Neuron (in vitro differentiated cells): ENCODE results near the gene PRM1.
"Not testable (repeated sequence)": the region's sequence is repeated elsewhere in the genome, so short reads cannot be mapped to it uniquely, and the experiment has no call there.

ENCODE experiments used
- H2AFZ ChIP-seq: one replicate; pipeline ENCODE4 v1.6.1; 2013; ENCODE audit warnings: low read depth, mild to moderate bottlenecking, inconsistent platforms, low read length, moderate library complexity
- H3K27me3 ChIP-seq: one replicate; pipeline ENCODE4 v1.6.1; 2013; ENCODE audit warnings: low read length; ENCODE audit not compliant: insufficient read depth
- H3K36me3 ChIP-seq: one replicate; pipeline ENCODE4 v1.6.1; 2013; ENCODE audit warnings: low read length; ENCODE audit not compliant: insufficient read depth
- H3K4me1 ChIP-seq: one replicate; pipeline ENCODE4 v1.6.1; 2013; ENCODE audit warnings: low read length; ENCODE audit not compliant: insufficient read depth
- H3K4me3 ChIP-seq: 2 replicates; pipeline ENCODE4 v1.5.1; 2013; ENCODE audit warnings: mild to moderate bottlenecking, low read length, moderate library complexity
- H3K9me3 ChIP-seq: one replicate; pipeline ENCODE4 v1.6.1; 2013; ENCODE audit warnings: low read length

The PRM1 gene

GRCh38 chr16:11298143-11298900 lies 17.2 kb upstream of the PRM1 start:
- Histone ChIP-seq H3K4me3 (no peak overlapping the region), H3K27me3 (no peaks in the 10 kb centered on the region), H3K36me3 (no peaks in the 10 kb centered on the region), H2AFZ (no peak overlapping the region), H3K9me3 (no peaks in the 10 kb centered on the region), H3K4me1 (peaks cover 11% of the 10 kb centered on the region)

GRCh38 chr16:11297492-11298142 lies 16.5 kb upstream of the PRM1 start:
- peaks cover 11% of the 10 kb centered on the region for H3K4me1 ChIP-seq
- no peaks in the 10 kb centered on the region for H3K9me3 ChIP-seq
- H3K4me3 ChIP-seq, result no peak overlapping the region
- H2AFZ ChIP-seq, result no peak overlapping the region
- H3K36me3 ChIP-seq, result no peaks in the 10 kb centered on the region
- no peaks in the 10 kb centered on the region for H3K27me3 ChIP-seq

GRCh38 chr16:11296706-11297491 lies 15.8 kb upstream of the PRM1 start:
- no peak overlapping the region for H3K4me3 ChIP-seq
- no peaks in the 10 kb centered on the region for H3K36me3 ChIP-seq
- H3K4me1 ChIP-seq, result peaks cover 11% of the 10 kb centered on the region
- no peaks in the 10 kb centered on the region for H3K27me3 ChIP-seq
- no peak overlapping the region for H2AFZ ChIP-seq
- H3K9me3 ChIP-seq, result no peaks in the 10 kb centered on the region

GRCh38 chr16:11296351-11296705 lies 15.2 kb upstream of the PRM1 start:
- Histone ChIP-seq H3K27me3 (no peaks in the 10 kb centered on the region), H3K9me3 (no peaks in the 10 kb centered on the region), H3K36me3 (no peaks in the 10 kb centered on the region), H2AFZ (no peak overlapping the region), H3K4me3 (no peak overlapping the region), H3K4me1 (peaks cover 11% of the 10 kb centered on the region)

- H3K36me3 ChIP-seq, result no peaks in the 10 kb centered on the region
- H3K9me3 ChIP-seq, result no peaks in the 10 kb centered on the region
- H2AFZ ChIP-seq, result no peak overlapping the region
- no peaks in the 10 kb centered on the region for H3K27me3 ChIP-seq
- H3K4me3 ChIP-seq, result no peak overlapping the region
- peaks cover 11% of the 10 kb centered on the region for H3K4me1 ChIP-seq
Observed at GRCh38 chr16:11295672-11296071, 14.5 kb upstream of the PRM1 start.

GRCh38 chr16:11292076-11292748 lies 11.1 kb upstream of the PRM1 start:
- no peaks in the 10 kb centered on the region for H3K27me3 ChIP-seq
- no peak overlapping the region for H3K4me3 ChIP-seq
- H3K36me3 ChIP-seq, result no peaks in the 10 kb centered on the region
- no peaks in the 10 kb centered on the region for H3K9me3 ChIP-seq
- H2AFZ ChIP-seq, result no peak overlapping the region
- peaks cover 3% of the 10 kb centered on the region for H3K4me1 ChIP-seq

- no peak overlapping the region for H3K4me3 ChIP-seq
- H2AFZ ChIP-seq, result no peak overlapping the region
- H3K4me1 ChIP-seq, result no peaks in the 10 kb centered on the region
- no peaks in the 10 kb centered on the region for H3K27me3 ChIP-seq
- no peaks in the 10 kb centered on the region for H3K36me3 ChIP-seq
- no peaks in the 10 kb centered on the region for H3K9me3 ChIP-seq
Observed at GRCh38 chr16:11291091-11291703, 10.1 kb upstream of the PRM1 start.

GRCh38 chr16:11290102-11290893 lies 9.2 kb upstream of the PRM1 start:
- no peaks in the 10 kb centered on the region for H3K4me1 ChIP-seq
- H3K27me3 ChIP-seq, result no peaks in the 10 kb centered on the region
- no peaks in the 10 kb centered on the region for H3K36me3 ChIP-seq
- no peak overlapping the region for H2AFZ ChIP-seq
- H3K9me3 ChIP-seq, result no peaks in the 10 kb centered on the region
- H3K4me3 ChIP-seq, result no peak overlapping the region

- H3K4me3 ChIP-seq, H3K4me1 ChIP-seq, H3K36me3 ChIP-seq, H3K9me3 ChIP-seq, H2AFZ ChIP-seq, H3K27me3 ChIP-seq: not testable (repeated sequence)
Observed at GRCh38 chr16:11289696-11290095, 8.6 kb upstream of the PRM1 start.

- Histone ChIP-seq H2AFZ (no peak overlapping the region), H3K36me3 (no peaks in the 10 kb centered on the region), H3K27me3 (no peaks in the 10 kb centered on the region), H3K9me3 (no peaks in the 10 kb centered on the region), H3K4me3 (no peak overlapping the region), H3K4me1 (no peaks in the 10 kb centered on the region)
Observed at GRCh38 chr16:11289202-11289601, 8.1 kb upstream of the PRM1 start.

- Histone ChIP-seq H3K4me3 (no peak overlapping the region), H3K36me3 (no peaks in the 10 kb centered on the region), H3K27me3 (no peaks in the 10 kb centered on the region), H3K4me1 (no peaks in the 10 kb centered on the region), H3K9me3 (no peaks in the 10 kb centered on the region), H2AFZ (no peak overlapping the region)
Observed at GRCh38 chr16:11285842-11286241, 4.7 kb upstream of the PRM1 start.

GRCh38 chr16:11283820-11284248 lies 2.7 kb upstream of the PRM1 start:
- Histone ChIP-seq H2AFZ (no peak overlapping the region), H3K36me3 (no peaks in the 10 kb centered on the region), H3K4me3 (no peak overlapping the region), H3K9me3 (no peaks in the 10 kb centered on the region), H3K27me3 (no peaks in the 10 kb centered on the region), H3K4me1 (no peaks in the 10 kb centered on the region)
